Breast epithelium (tissue), 4 donors: ENCODE measurements around the gene PKHD1. TPM values are rescaled to one million over a fixed set of nuclear protein-coding genes. Genes with fewer than 3 reads are reported as not detected.

Source experiments
- DNase-seq, 2 donors: peaks; one replicate each; pipeline ENCODE4 v3.0.0-alpha.2; 2019; ENCODE audit warnings: low spot score in 2 of 2
- H3K27ac ChIP-seq, 2 donors: fragments of 200-600 bp; sonication (generic) in 1 of 2; one replicate each; pipeline ENCODE4 v1.5.1; 2016 to 2019; ENCODE audit warnings: mild to moderate bottlenecking in 1 of 2
- H3K27me3 ChIP-seq, 2 donors: fragments of 200-600 bp; sonication (generic) in 1 of 2; one replicate each; pipeline versions ENCODE4 v1.5.1 to v1.6.0; 2017 to 2019; ENCODE audit warnings: control low read depth in 1 of 2, mild to moderate bottlenecking in 1 of 2
- H3K36me3 ChIP-seq: fragments of 200-600 bp; one replicate; pipeline ENCODE4 v1.5.1; 2019
- H3K4me1 ChIP-seq, 2 donors: fragments of 200-600 bp; sonication (generic); one replicate each; pipeline ENCODE4 v1.5.1; 2016 to 2019; ENCODE audit warnings: control low read depth in 1 of 2
- H3K4me3 ChIP-seq, 3 donors: fragments of 200-600 bp; sonication (generic); 1 replicate in 2 of 3; 2 replicates in 1 of 3; pipeline ENCODE4 v1.5.1; 2016 to 2019; ENCODE audit warnings: mild to moderate bottlenecking in 3 of 3, moderate library complexity in 2 of 3
- H3K9me3 ChIP-seq, 2 donors: fragments of 200-600 bp; sonication (generic) in 1 of 2; one replicate each; pipeline ENCODE4 v1.5.1; 2016 to 2019; ENCODE audit warnings: control low read depth in 1 of 2
- POLR2A ChIP-seq: fragments of 450-650 bp; IDR thresholded peaks from one replicate; pipeline ENCODE4 v1.6.1; 2016; ENCODE audit warnings: antibody characterized with exemption, mild to moderate bottlenecking, moderate library complexity
- POLR2AphosphoS5 ChIP-seq, 3 donors: sonication (generic); formaldehyde crosslinking; IDR thresholded peaks; one replicate each; pipeline ENCODE4 v1.6.1; 2017; ENCODE audit warnings: antibody characterized with exemption in 3 of 3
- intact Hi-C: fragments of 100-400 bp; cut with DNase I; formaldehyde crosslinking; loops from one replicate; pipeline ENCODE4 v1.15.1; 2023; ENCODE audit warnings: low total_unique reads
- total RNA-seq, 3 donors: library from RNA; depleted of rRNA; stranded (reverse); fragments of >200 nt; gene quantifications; one replicate each; pipeline ENCODE4 v1.1.0, GENCODE V29; 2016
- TF ChIP-seq, protein P1 (sequence below), 3 donors: fragments of 450-650 bp; IDR thresholded peaks; one replicate each; pipeline ENCODE4 v1.5.1; 2016 to 2017; ENCODE audit warnings: antibody characterized with exemption in 3 of 3, mild to moderate bottlenecking in 3 of 3, moderate library complexity in 3 of 3

PKHD1 gene
- total RNA-seq, 3 donors from 2014 or later: 0.44 to 1.1 (median 0.66) TPM

DNA sequence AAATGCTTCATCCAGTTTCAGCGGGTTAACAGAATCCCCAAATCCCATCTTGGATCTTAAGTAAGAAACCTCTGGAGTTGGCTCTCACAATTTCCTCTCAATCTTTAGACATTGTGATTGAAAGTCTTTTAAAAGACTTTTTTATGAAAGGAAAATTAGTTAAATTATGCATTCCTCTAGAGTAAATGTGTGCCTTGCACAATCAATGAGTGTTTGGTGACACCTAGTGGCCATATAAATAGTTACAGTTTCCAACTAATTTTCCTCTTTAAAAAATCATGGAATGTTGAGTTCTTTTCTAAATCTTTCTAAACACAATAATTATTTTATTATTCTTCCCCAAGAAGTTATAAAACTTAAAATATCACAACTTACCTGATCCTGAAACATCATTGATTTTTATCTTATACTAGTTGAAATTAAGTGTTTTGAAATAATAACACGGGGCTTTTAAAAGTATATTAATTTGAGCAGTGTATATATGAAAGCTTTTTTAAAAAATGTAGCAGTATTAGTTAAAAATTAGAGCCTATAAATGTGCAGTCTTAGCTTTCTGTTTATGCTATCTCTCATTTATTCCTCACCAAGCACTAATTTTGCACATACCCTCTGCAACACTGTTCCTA lies 66.4 kb downstream of the PKHD1 start:
- intact Hi-C loops: no loop called here
- TF ChIP-seq, protein P1, sequence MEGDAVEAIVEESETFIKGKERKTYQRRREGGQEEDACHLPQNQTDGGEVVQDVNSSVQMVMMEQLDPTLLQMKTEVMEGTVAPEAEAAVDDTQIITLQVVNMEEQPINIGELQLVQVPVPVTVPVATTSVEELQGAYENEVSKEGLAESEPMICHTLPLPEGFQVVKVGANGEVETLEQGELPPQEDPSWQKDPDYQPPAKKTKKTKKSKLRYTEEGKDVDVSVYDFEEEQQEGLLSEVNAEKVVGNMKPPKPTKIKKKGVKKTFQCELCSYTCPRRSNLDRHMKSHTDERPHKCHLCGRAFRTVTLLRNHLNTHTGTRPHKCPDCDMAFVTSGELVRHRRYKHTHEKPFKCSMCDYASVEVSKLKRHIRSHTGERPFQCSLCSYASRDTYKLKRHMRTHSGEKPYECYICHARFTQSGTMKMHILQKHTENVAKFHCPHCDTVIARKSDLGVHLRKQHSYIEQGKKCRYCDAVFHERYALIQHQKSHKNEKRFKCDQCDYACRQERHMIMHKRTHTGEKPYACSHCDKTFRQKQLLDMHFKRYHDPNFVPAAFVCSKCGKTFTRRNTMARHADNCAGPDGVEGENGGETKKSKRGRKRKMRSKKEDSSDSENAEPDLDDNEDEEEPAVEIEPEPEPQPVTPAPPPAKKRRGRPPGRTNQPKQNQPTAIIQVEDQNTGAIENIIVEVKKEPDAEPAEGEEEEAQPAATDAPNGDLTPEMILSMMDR (IDR thresholded peaks at IDR 0.05): peak; percentile 48 to 80 (median 75)
- no peak for TF ChIP-seq POLR2A
- TF ChIP-seq POLR2AphosphoS5 (IDR thresholded peaks at IDR 0.05): no peak
- Histone ChIP-seq H3K9me3 (no peaks in the 10 kb centered on the region), H3K4me3 (no peak overlapping the region), H3K4me1 (no peaks in the 10 kb centered on the region), H3K36me3 (no peaks in the 10 kb centered on the region), H3K27ac (no peak overlapping the region), H3K27me3 (no peaks in the 10 kb centered on the region)
- no peak for DNase-seq

DNA sequence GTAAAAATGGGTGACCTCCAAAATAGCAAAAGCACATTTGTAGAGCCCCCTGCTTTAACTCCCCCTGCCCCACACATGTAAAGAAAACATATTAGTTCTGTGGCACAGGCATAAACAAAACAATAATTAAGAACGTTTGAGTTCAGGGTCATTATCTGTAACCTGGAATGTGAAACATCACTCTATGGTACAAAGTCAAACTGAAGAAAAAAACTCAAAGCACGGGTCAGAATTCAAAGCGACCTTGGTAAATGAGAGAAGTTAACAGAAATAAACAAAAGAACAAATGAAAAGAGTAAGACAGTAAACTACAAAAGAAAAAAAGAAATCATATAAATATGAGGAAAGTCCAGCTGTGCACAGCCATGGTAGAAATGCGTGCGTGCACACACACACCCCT lies 67.5 kb downstream of the PKHD1 start:
- intact Hi-C loops: no loop called here

DNA sequence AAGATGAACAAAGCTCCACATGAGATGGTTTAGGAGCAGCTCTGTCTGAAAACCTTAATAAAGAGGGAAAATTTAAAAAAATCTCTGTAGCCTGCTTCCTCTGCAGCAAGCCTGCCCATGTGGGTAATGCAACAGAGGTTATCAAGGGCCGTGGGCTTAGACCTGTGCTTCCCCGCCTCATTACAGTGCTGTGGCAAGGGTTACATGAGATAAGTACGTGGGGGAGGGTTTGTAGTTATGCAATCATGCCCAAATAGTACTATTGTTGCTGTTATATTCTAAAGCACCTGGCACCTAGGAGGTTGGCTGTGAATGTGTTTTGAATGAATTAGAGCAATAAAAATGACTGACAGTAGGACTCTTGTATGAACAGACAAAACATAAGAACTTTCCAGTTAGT lies 68.3 kb downstream of the PKHD1 start:
- Histone ChIP-seq H3K4me3 (no peak overlapping the region), H3K36me3 (no peaks in the 10 kb centered on the region), H3K4me1 (no peaks in the 10 kb centered on the region), H3K27ac (no peak overlapping the region), H3K27me3 (no peaks in the 10 kb centered on the region), H3K9me3 (no peaks in the 10 kb centered on the region)
- TF ChIP-seq, protein P1 (IDR thresholded peaks at IDR 0.05): no peak
- TF ChIP-seq POLR2A (no peak), POLR2AphosphoS5 (IDR thresholded peaks at IDR 0.05) (no peak)
- DNase-seq: no peak
- intact Hi-C loops: no loop called here

More for the DNA sequence above, 67.5 kb downstream of the PKHD1 start:
- Histone ChIP-seq H3K27me3 (no peaks in the 10 kb centered on the region), H3K4me3 (no peak overlapping the region), H3K36me3 (no peaks in the 10 kb centered on the region), H3K9me3 (no peaks in the 10 kb centered on the region), H3K27ac (no peak overlapping the region), H3K4me1 (no peaks in the 10 kb centered on the region)
- TF ChIP-seq, protein P1 (IDR thresholded peaks at IDR 0.05): no peak
- no peak for TF ChIP-seq POLR2A
- TF ChIP-seq POLR2AphosphoS5 (IDR thresholded peaks at IDR 0.05): no peak
- no peak for DNase-seq

DNA sequence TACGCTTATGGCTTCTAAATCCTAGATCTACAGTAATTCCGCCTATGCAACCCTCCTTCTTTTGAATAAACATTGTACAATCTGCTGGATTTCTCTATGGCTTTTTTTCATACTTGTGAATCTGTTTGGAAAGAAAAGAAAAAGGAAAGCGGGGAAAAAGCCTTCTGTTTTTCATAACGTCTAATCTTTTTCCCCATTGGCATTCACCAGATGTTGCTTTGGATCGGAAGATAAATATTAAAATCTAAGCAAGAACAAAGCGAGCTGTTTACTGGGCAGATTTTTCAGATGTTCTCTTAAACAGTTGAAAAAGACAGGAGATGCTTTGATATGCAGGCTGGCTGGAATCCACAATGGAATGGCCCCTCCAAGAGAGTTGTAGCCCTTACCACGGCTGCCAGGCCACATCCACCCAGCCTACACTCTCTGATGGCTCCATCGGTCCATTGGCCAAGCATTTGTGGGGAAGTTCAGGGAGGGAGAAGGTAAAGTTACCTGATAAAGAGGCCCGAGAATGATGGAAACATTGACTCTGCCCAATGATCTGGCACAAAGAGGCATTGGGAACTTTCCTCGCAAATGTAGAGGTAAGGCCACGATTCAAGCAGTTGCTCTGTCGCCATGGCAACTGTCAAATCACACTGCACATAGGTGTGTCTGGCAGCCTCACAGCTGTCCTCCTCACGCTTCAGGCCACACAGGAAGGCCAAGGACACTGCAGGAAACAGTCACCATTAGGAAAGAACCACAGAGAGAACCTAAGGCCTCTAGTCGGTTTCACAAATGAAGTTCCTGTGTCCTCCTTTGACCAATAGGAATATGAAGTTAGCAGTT lies 70.3 kb downstream of the PKHD1 start:
- Histone ChIP-seq H3K4me3 (no peak overlapping the region), H3K9me3 (no peaks in the 10 kb centered on the region), H3K4me1 (no peaks in the 10 kb centered on the region), H3K27ac (no peak overlapping the region), H3K27me3 (no peaks in the 10 kb centered on the region), H3K36me3 (no peaks in the 10 kb centered on the region)
- intact Hi-C loops: no loop called here
- no peak for DNase-seq
- TF ChIP-seq, protein P1 (IDR thresholded peaks at IDR 0.05): no peak
- no peak for TF ChIP-seq POLR2AphosphoS5 (IDR thresholded peaks at IDR 0.05)
- TF ChIP-seq POLR2A: no peak

DNA sequence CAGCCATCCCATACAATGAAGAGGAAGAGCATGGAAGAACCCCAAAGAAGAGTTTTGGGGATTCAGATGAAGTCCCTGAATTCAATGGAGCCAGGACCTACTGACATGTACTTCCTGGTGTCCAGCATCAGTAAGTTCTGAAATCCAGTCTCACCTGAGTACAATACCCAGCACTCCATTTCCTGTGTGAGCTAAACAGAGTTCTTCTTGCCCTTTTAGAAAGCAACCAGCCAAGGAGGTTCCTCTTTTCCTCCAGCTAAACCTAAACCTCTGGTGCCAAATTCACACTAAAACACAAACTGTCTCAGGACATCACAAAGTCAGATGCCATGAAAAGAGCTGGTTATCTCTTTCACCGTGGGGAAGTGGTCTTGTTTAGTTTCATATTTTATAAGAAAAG lies 71.5 kb downstream of the PKHD1 start:
- H3K4me3 ChIP-seq: no peak overlapping the region
- no peaks in the 10 kb centered on the region for H3K27me3 ChIP-seq
- intact Hi-C loops: no loop called here
- no peak overlapping the region for H3K27ac ChIP-seq
- no peaks in the 10 kb centered on the region for H3K4me1 ChIP-seq
- no peaks in the 10 kb centered on the region for H3K36me3 ChIP-seq
- H3K9me3 ChIP-seq: no peaks in the 10 kb centered on the region
- TF ChIP-seq POLR2AphosphoS5 (IDR thresholded peaks at IDR 0.05): no peak
- TF ChIP-seq POLR2A: no peak
- DNase-seq: no peak
